HepG2 (cell line): ENCODE measurements around the gene NLRP13. TPM values are rescaled to one million over a fixed set of nuclear protein-coding genes. Genes with fewer than 3 reads are reported as not detected.
A peak's percentile ranks its signal among the peaks of the same experiment; 100 is the strongest.
"Not testable (repeated sequence)": the region's sequence is repeated elsewhere in the genome, so short reads cannot be mapped to it uniquely, and the experiment has no call there.

Source experiments
- ATAC-seq: fragments of 200-7000 bp; cut with Tn5 transposase; 3 replicates; pipeline ENCODE4 v1.9.1; 2020; ENCODE audit warnings: mild to moderate bottlenecking, moderate library complexity
- BruUV-seq: library from RNA; stranded (reverse); fragments of 400-500 nt; replicated peaks from 2 replicates; lab custom pipeline; 2021; lab: Mats Ljungman, UMichigan
- CTCF ChIA-PET: fragments of 300-600 bp; formaldehyde crosslinking; extraction: SDS; loops from one replicate; lab custom pipeline; 2021; ENCODE audit warnings: low total read pairs, inconsistent platforms, low intra/inter-chr PET ratio; lab: Yijun Ruan, JAX
- POLR2A ChIA-PET: fragments of 350-600 bp; sonication (Branson Sonifier 250); formaldehyde crosslinking; loops from one replicate; lab custom pipeline; 2020; ENCODE audit warnings: antibody characterized with exemption, inconsistent platforms; lab: Yijun Ruan, JAX
- DNase-seq: peaks from one replicate; pipeline ENCODE4 v3.0.0-alpha.2; 2015; ENCODE audit warnings: low spot score
- FAIRE-seq: peaks from 3 replicates; lab custom pipeline; 2011; peaks lifted over from hg19 to GRCh38; lab: Jason Lieb, UNC
- H2AFZ ChIP-seq: one replicate; pipeline ENCODE4 v1.6.1; 2011; ENCODE audit warnings: low read length, inconsistent platforms
- H3K27ac ChIP-seq: fragments of 300-600 bp; 3 replicates; pipeline ENCODE4 v1.8.0; 2011; ENCODE audit warnings: mixed run types, mild to moderate bottlenecking, mixed read lengths, low read length, inconsistent platforms; ENCODE audit not compliant: insufficient read depth; ENCODE audit errors: extremely low read length
- H3K27me3 ChIP-seq, 2 experiments: fragments of 200-600 bp in 1 of 2; 2 replicates in 1 of 2; 3 replicates in 1 of 2; pipeline versions ENCODE4 v1.6.0 to v1.8.0; 2011; ENCODE audit warnings: low read length in 2 of 2, mild to moderate bottlenecking in 2 of 2, moderate library complexity in 2 of 2, inconsistent platforms in 1 of 2; ENCODE audit not compliant: insufficient read depth in 2 of 2, control insufficient read depth in 1 of 2
- H3K36me3 ChIP-seq, 2 experiments: fragments of 200-600 bp in 1 of 2; replicated peaks in 1 of 2; 2 replicates in 1 of 2; 3 replicates in 1 of 2; pipeline versions ENCODE4 v1.5.1 to v1.8.0; 2011; ENCODE audit warnings: low read length in 2 of 2, inconsistent platforms in 1 of 2; ENCODE audit not compliant: insufficient read depth in 2 of 2, control insufficient read depth in 1 of 2
- H3K4me1 ChIP-seq: 2 replicates; pipeline ENCODE4 v1.5.1; 2012; ENCODE audit warnings: low read length, inconsistent platforms; ENCODE audit not compliant: insufficient read depth
- H3K4me2 ChIP-seq: 2 replicates; pipeline ENCODE4 v1.6.0; 2011; ENCODE audit warnings: low read depth, low read length, inconsistent platforms
- H3K4me3 ChIP-seq, 3 experiments: fragments of 200-600 bp in 1 of 3; sonication (generic), shearing (Covaris generic) in 1 of 3; replicated peaks in 1 of 3; 2 replicates each; pipeline ENCODE4 v1.5.1; 2011 to 2016; ENCODE audit warnings: low read length in 3 of 3, inconsistent platforms in 2 of 3, low read depth in 2 of 3, mild to moderate bottlenecking in 2 of 3, control low read depth in 1 of 3, mixed read lengths in 1 of 3; ENCODE audit not compliant: insufficient read depth in 1 of 3
- H3K79me2 ChIP-seq: one replicate; pipeline ENCODE4 v1.6.1; 2011; ENCODE audit warnings: low read length, inconsistent platforms; ENCODE audit not compliant: insufficient read depth
- H3K9ac ChIP-seq: 2 replicates; pipeline ENCODE4 v1.6.0; 2011; ENCODE audit warnings: mild to moderate bottlenecking, low read depth, low read length, inconsistent platforms; ENCODE audit not compliant: insufficient read depth
- H3K9me3 ChIP-seq: 2 replicates; pipeline ENCODE4 v1.5.1; 2012; ENCODE audit warnings: mild to moderate bottlenecking, low read length
- H4K20me1 ChIP-seq: 2 replicates; pipeline ENCODE4 v1.6.0; 2011; ENCODE audit warnings: inconsistent platforms, mild to moderate bottlenecking, low read length, moderate library complexity; ENCODE audit not compliant: insufficient read depth
- NR3C1 ChIP-seq: sonication (generic); formaldehyde crosslinking; IDR thresholded peaks from 2 replicates; pipeline ENCODE4 v1.4.0; 2020; ENCODE audit warnings: missing genetic modification reagents
- PITX1 ChIP-seq: sonication (generic); formaldehyde crosslinking; IDR thresholded peaks from 2 replicates; pipeline ENCODE4 v1.5.1; 2020; ENCODE audit warnings: mild to moderate bottlenecking, missing genetic modification reagents
- SAFB2 ChIP-seq: sonication (generic); formaldehyde crosslinking; IDR thresholded peaks from 2 replicates; pipeline ENCODE4 v1.5.1; 2020; ENCODE audit warnings: missing genetic modification reagents, low read depth, mild to moderate bottlenecking, borderline replicate concordance
- ZNF251 ChIP-seq: sonication (generic); formaldehyde crosslinking; IDR thresholded peaks from 2 replicates; pipeline ENCODE4 v1.9.0; 2021; ENCODE audit warnings: mild to moderate bottlenecking, missing genetic modification reagents
- ZNF44 ChIP-seq: sonication (generic); formaldehyde crosslinking; IDR thresholded peaks from 2 replicates; pipeline ENCODE4 v1.5.1; 2020; ENCODE audit warnings: mild to moderate bottlenecking, missing genetic modification reagents
- ZZZ3 ChIP-seq: sonication (generic); formaldehyde crosslinking; IDR thresholded peaks from 2 replicates; pipeline ENCODE4 v1.4.0; 2020; ENCODE audit warnings: missing genetic modification reagents, mild to moderate bottlenecking, borderline replicate concordance
- WGBS: methylation state at CpG from one replicate; pipeline ENCODE4 v1.1.6; 2017; ENCODE audit warnings: low lambda C conversion rate; 5-methylcytosine and 5-hydroxymethylcytosine counted together
- in situ Hi-C: cut with HindIII; loops from 2 replicates; pipeline ENCODE4 v1.10.0; 2017; ENCODE audit warnings: low pct_unique_long_range_greater_than_20kb; ENCODE audit not compliant: extremely low pct_ligation_motif_present
- intact Hi-C: fragments of 100-400 bp; cut with micrococcal nuclease; formaldehyde crosslinking; loops from one replicate; pipeline ENCODE4 v1.10.0; 2022; ENCODE audit not compliant: unreplicated experiment
- polyA plus RNA-seq, 8 experiments: library from polyadenylated mRNA; depleted of rRNA in 3 of 8; stranded (reverse) in 7 of 8; unstranded in 1 of 8; fragments of >200 nt; fragmentation: Illumina TruSeq in 4 of 8; extraction: Trizol in 4 of 8; gene quantifications; 2 replicates each; pipeline versions ENCODE4 v1.2.1 to v1.2.3, GENCODE V29; 2011 to 2016; ENCODE audit warnings: low read depth in 4 of 8, missing spikeins in 1 of 8, mixed read lengths in 1 of 8; ENCODE audit not compliant: insufficient read depth in 1 of 8
- total RNA-seq, 5 experiments: library from RNA; depleted of rRNA; stranded (reverse); fragments of >200 nt; fragmentation: Illumina TruSeq; extraction: Trizol; gene quantifications; 2 replicates each; pipeline ENCODE4 v1.2.3, GENCODE V29; 2016; ENCODE audit warnings: low read depth in 1 of 5
- TF ChIP-seq, protein P1 (sequence below): sonication (generic); formaldehyde crosslinking; IDR thresholded peaks from 2 replicates; pipeline ENCODE4 v1.5.0; 2020; ENCODE audit warnings: missing genetic modification reagents, mild to moderate bottlenecking, borderline replicate concordance

NLRP13 gene
- total and polyA plus RNA-seq, 2 of the 13 experiments (the other 11 are each of a cell fraction or from before 2014, with no cell fraction given), result not detected

DNA sequence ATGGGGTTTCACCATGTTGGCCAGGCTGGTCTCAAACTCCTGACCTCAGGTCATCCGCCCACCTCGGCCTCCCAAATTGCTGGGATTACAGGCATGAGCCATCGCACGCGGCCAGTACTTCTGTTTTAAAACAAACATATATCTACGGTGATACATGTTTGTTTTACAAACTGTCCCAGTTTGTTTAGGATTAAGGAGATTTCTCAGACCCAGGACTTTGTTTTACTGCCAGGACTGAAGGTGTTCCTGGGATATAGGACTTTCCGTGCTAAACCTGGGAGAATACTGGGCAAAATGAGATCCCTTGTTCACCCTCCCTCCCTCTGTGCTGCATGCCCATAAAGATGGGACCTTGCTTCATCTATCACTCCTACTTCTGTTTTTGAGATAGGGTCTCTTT lies 24.3 kb upstream of the NLRP13 start:
- H2AFZ ChIP-seq, result no peak overlapping the region
- no peak overlapping the region for H3K4me3 ChIP-seq
- H3K9ac ChIP-seq, result no peak overlapping the region
- 2% methylated on average over 7 of the region's 7 CpGs for WGBS
- no peaks in the 10 kb centered on the region for H3K79me2 ChIP-seq
- no peak overlapping the region for H3K4me2 ChIP-seq
- ChIA-PET POLR2A (no interaction called here), CTCF (no interaction called here)
- H4K20me1 ChIP-seq, result no peaks in the 10 kb centered on the region
- no TSS peak for BruUV-seq
- no peak for FAIRE-seq
- ATAC-seq, result no peak
- H3K27ac ChIP-seq, result no peak overlapping the region
- TF ChIP-seq, protein P1, sequence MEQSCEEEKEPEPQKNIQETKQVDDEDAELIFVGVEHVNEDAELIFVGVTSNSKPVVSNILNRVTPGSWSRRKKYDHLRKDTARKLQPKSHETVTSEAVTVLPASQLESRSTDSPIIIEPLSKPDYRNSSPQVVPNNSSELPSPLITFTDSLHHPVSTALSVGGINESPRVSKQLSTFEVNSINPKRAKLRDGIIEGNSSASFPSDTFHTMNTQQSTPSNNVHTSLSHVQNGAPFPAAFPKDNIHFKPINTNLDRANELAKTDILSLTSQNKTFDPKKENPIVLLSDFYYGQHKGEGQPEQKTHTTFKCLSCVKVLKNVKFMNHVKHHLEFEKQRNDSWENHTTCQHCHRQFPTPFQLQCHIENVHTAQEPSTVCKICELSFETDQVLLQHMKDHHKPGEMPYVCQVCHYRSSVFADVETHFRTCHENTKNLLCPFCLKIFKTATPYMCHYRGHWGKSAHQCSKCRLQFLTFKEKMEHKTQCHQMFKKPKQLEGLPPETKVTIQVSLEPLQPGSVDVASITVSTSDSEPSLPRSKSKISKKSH (CRISPR knock-in tag), result no peak
- TF ChIP-seq ZNF44 (CRISPR knock-in tag), result no peak
- TF ChIP-seq SAFB2 (CRISPR knock-in tag), result no peak
- no peak for TF ChIP-seq ZZZ3
- no peak for TF ChIP-seq NR3C1 (CRISPR knock-in tag)
- no peak for TF ChIP-seq ZNF251 (CRISPR knock-in tag)
- TF ChIP-seq PITX1, result peak; percentile 37; the same call in 1 of the 2 replicates
- intact Hi-C loops, result no loop called here
- H3K4me1 ChIP-seq, result no peaks in the 10 kb centered on the region
- no peaks in the 10 kb centered on the region for H3K36me3 ChIP-seq
- in situ Hi-C loops, result no loop called here
- no peak for DNase-seq
- peaks cover 1 to 41% of the 10 kb centered on the region in 2 experiments; a peak in 3 of 5 replicates for H3K27me3 ChIP-seq
- H3K9me3 ChIP-seq, result no peaks in the 10 kb centered on the region

DNA sequence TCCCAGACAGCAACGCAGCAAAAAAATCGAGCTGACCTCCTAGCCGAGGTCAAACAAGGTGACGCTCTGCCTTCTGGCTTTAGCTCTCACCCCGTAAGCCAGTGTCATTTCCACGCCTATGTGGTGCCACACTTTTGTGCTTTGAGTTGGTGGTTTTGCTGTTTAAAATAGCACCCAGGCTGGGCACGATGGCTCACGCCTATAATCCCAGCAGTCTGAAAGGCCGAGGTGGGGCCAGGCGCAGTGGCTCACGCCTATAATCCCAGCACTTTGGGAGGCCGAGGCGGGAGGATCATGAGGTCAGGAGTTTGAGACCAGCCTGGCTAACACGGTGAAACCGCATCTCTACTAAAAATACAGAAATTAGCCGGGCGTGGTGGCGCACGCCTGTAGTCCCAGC lies 18.4 kb upstream of the NLRP13 start:
- H3K4me1 ChIP-seq, H3K27ac ChIP-seq, H2AFZ ChIP-seq, H3K4me3 ChIP-seq, H3K9me3 ChIP-seq, H3K4me2 ChIP-seq, H3K79me2 ChIP-seq, in situ Hi-C loops, intact Hi-C loops, H4K20me1 ChIP-seq, BruUV-seq, H3K36me3 ChIP-seq, ATAC-seq, POLR2A ChIA-PET, FAIRE-seq, H3K9ac ChIP-seq, CTCF ChIA-PET, DNase-seq: not testable (repeated sequence)
- 54% methylated on average over 19 of the region's 19 CpGs for WGBS
- peaks cover 0 to 23% of the 10 kb centered on the region in 2 experiments; a peak in 3 of 5 replicates for H3K27me3 ChIP-seq
